ENCODE data around the gene PTAR1. TPM values are rescaled to one million over a fixed set of nuclear protein-coding genes. Genes with fewer than 3 reads are reported as not detected.
"Not testable (repeated sequence)": the region's sequence is repeated elsewhere in the genome, so short reads cannot be mapped to it uniquely, and the experiment has no call there.

The PTAR1 gene, protein sequence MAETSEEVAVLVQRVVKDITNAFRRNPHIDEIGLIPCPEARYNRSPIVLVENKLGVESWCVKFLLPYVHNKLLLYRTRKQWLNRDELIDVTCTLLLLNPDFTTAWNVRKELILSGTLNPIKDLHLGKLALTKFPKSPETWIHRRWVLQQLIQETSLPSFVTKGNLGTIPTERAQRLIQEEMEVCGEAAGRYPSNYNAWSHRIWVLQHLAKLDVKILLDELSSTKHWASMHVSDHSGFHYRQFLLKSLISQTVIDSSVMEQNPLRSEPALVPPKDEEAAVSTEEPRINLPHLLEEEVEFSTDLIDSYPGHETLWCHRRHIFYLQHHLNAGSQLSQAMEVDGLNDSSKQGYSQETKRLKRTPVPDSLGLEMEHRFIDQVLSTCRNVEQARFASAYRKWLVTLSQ
- polyA plus RNA-seq (2013, experiment 1 of 2; ENCODE audit: insufficient read length): 17.6 TPM
- polyA plus RNA-seq (2013, experiment 2 of 2; ENCODE audit: insufficient read length): 22.0 TPM

DNA sequence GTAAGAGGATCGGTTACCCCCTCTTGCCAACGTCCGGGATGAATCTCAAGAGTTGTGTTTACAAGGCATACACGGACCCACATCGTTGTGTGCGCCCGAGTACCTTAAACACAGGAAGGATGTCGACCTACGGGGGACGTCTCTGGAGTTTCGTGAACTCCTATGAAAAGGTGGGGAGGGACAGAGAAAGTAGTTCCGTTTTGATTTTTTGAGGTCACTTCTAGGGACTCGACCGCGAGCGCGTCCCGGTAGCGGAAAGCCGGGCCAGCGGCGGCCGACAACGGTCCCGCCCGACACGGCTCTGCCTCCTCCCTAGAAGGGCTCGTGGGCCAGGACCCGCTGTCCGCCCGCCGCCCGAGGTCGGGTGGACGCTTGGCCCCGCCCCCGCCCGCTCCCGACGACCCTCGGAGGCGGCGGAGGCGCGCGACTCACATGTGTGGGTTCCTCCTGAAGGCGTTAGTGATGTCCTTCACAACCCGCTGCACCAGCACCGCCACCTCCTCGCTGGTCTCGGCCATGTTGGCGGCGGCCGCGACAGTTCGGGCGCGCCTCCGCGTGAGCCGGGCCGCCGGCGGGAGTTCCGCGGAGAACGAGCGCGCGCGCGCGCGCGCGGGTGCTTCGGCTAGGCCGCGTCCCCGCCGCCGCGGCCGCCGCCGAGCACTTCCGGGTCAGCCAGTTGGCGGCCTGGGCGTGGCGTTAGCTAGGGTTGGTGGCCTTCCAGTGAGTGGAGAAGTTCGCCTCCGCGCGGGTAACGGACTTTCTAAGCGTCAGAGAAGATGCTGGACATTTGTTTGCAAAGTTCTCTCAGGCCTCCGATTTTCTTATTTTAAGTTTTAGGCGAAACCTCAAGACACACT lies at the start of gene PTAR1:
TSS of gene PTAR1 (minus strand) at position 591 of the 857 bp plus-strand sequence. CDS start at position 518, 73 bp downstream.
- peak; percentile 94 for DNase-seq

DNA sequence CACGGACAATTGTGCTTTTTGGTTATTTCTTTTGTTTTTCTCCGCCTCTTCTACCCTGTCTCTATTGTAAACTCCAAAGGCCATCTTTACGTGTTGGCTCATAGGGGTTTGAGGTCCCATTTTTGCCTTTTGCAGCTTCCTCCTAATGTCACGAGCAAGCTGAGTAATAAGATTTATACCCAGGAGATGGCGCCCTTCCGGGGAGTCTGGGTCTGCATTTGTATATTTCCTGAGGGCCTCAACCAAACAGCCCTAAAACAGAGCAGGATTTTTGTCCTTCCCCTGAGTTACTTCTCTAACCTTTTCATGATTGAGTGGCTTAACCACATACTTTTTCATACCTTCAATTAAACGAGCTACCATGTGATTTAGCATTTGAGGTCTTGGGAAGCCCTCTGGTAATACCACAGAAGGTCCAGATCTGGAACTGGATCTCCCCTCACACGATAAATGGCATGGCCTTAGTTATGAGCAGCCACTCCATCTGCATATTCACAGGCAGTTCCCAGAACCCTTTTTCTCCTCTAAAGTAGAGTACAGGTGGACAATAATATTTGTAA lies 49.6 kb upstream of the PTAR1 start:
- DNase-seq: peak; percentile 39

DNA sequence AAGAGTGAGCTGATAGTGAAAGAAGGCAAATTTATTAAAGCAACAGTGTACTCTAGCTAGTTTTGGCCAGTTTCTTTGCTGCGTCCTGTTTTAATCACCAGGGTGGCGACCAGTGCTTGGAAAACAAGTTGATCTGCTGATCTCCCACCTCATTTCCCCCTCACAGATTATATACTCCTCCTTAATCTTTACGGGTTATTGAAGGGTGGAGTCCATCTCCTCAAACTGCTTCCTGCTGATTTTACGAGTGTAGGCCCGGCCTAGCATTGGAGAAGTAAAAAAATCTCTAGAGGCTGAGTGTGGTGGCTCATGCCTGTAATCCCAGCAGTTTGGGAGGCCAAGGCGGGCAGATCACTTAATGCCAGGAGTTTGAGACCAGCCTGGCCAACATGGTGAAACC lies 46.8 kb upstream of the PTAR1 start:
- no peak for DNase-seq

DNA sequence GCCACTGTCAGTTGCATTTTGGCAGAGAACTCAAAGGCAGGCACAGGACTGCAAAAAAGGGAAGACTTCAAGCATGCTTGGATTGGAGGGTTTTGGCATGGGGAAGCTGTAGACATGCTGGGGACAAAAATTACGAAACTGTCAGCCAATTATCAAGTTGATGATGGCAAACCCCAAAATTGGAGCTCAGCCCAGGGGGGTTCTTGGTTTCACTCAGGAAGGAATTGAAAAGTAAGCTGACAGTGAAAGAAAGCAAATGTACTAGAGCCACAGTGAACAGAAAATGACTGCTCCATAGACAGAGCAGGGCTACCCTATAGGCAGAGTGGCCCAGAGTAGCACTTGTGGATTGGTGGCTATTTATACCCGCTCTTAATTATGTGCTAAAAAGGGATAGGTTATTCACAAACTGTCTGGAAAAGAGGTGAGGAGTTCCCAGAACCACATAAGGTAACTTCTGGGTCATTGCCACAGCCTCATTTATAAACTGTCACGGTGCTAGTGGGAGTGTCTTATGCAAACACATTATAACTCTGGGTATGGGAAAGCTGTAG lies 46.2 kb upstream of the PTAR1 start:
- no peak for DNase-seq

DNA sequence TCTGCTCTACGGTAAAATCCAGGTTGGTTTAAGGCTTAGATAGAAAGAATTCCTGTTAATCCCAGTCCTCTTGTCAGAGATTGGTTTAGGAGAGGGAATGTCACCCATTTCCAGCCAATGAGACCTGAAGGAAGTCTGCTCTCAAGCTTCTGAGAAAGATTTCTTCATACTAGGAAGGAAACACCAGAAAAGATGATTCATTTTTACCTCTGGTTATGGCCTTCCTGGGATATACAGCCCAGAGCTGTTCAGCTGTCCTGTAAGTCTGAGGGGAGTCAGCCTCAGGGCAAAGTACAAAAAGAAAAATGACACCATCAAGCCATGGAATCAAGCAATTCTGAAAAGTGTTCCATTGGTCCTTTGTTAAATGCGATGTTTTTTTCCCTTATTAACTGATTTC lies 42.2 kb upstream of the PTAR1 start:
- DNase-seq: no peak

DNA sequence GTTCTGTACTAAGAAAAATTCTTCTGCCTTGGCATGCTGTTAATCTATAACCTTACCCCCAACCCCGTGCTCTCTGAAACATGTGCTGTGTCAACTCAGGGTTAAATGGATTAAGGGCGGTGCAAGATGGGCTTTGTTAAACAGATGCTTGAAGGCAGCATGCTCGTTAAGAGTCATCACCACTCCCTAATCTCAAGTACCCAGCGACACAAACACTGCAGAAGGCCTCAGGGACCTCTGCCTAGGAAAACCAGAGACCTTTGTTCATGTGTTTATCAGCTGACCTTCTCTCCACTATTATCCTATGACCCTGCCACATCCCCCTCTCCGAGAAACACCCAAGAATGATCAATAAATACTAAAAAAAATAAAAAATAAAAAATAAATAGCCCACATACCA lies 40.2 kb upstream of the PTAR1 start:
- not testable (repeated sequence) for DNase-seq

DNA sequence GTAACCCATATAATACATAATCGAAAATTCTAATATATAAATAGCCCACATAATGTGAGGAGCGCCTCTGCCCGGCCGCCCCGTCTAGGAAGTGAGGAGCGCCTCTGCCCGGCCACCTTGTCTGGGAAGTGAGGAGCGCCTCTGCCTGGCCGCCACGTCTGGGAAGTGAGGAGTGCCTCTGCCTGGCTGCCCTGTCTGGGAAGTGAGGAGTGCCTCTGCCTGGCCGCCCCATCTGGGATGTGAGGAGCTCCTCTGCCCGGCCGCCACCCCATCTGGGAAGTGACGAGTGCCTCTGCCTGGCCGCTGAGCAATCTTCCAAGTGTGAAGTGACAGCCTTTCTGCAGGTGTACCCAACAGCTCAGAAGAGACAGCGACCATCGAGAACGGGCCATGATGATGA lies 39.7 kb upstream of the PTAR1 start:
- DNase-seq: not testable (repeated sequence)

DNA sequence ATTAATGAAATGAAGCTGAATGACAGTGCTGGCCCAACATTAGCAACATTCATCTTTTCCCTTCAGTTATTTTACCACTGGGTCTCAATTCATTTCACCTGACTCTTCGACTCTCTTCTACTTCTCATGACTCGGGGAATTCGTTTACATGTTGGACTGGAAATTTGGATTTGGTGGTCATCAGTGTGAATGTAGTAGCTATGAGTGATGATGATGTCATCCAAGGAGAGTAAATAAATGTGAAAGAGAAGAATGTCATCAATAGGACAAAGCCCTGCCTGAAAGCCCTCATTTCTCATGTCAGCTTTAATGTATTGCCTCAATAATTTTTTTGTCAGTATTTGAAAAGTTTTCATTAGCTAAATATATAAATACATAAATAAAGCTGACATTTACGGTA lies 38.9 kb upstream of the PTAR1 start:
- DNase-seq: no peak

DNA sequence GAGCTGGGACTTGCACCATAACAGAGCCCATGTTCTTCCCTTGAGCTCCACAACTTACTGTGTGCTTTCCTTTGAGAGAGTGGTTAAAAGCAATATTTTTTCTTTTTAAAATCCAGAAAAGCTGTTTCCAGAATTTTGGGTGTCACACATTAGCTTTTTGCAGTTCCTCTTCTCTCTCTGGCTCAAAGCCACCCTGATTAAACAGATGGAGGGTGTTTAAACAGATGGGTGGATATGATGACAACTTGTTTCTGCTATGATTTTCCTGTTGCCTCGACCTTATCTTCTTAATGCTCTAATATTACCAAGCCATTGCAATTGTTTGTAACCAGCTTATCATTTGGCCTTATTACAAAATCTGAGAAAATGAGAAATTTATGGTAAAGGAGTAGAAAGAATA lies 37.9 kb upstream of the PTAR1 start:
- DNase-seq: no peak

DNA sequence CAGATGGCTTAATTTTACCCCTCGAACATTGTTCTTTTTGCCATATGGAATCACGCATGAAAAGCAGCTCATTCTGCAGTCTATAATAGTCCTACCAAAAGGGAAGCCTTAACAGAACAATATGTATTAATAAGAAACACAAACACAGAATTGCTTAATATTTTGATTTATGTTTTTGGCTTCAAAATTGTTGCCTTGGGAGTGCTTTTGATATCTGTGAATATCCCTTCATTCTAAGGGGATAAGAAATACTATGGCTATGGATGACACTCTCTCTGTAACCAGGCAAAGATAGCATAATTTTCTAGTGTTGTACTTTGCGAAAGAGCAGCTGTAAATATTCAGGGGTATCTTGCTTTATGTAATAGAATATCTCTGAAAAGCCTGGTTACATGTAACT lies 34.5 kb upstream of the PTAR1 start:
- DNase-seq: no peak

DNA sequence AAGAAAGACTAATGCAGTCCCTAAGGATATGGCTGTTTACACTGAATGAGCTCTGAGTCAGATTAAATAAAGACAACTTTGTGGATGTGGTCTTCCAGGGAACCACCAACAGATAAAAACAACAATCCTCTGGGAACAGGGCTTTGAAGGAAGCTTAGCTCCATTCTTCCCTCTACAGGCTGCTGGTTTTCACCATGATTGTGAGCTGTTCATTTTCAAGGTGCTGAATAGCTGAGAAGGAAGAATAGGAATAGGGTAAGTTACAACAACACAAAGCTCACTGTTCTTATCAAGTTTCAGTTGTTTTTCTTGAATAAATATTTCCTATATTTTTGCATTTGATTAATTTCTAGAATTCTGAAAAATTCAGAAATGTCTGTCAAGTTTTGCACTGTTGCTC lies 25.9 kb upstream of the PTAR1 start:
- peak; percentile 70 for DNase-seq

DNA sequence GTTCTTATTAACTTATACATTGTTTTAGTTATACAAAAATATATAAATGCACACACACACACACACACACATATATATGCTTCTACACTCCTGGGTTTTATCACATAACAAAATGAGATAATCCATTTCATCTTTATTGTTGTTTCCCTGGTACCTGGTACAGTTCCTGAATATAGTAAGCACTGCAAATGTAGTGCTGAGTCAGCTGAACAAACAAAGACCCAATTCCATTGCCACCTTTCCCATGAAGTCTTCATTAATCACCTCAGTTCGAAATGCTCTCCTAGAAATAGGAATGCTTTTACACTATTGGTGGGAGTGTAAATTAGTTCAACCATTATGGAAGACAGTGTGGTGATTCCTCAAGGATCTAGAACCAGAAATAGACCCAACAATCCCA lies 13.4 kb upstream of the PTAR1 start:
- DNase-seq: no peak

DNA sequence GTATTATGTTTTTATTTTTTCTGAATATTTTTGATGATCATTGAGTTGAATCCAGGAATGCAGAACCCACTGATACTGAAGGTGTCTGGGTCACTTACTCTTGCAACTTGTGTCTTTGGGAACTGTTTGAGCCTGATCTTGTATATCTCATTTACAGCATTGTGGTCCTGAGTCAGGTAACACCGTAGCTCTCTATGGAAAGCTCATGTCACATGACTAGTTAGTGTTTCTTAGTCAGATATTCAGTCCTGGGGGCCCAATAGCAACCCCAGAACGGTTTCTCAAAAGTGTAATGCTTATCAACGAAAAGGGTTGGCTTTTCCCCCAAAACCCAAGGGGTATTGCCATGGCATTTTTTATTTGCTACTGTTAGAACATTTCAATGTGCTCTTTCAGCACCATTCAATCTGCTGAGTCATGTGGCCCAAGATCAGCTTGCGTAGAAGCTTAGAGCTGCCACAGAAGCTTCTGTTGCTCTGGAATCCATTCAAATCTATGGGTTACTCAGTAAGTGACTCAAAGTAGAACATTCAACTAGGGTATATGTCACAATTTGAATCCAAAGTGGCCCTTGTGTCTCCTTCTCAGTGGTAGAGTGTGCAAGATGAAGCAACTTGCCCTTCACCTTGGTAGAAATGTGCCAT lies 12.1 kb upstream of the PTAR1 start:
- peak; percentile 65 for DNase-seq

DNA sequence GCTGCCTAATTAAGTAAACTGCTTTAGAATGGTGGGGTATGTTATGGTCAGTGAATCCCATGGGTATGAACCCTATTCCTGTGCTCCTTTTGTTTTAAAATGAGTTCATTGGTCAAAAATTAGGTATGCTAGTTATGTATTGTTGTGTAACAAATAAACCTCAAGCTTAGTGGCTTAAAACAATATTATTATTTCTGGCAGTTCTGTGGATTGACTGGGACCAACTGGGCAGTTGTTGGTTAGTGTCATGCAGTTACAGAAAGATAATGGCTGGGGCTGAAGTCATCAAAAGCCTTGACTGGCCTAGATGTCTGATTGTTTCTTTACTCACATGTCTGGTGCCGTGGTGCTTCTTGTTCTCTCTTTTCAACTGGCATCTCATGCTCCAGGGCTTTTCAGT lies 8.9 kb upstream of the PTAR1 start:
- peak; percentile 48 for DNase-seq

DNA sequence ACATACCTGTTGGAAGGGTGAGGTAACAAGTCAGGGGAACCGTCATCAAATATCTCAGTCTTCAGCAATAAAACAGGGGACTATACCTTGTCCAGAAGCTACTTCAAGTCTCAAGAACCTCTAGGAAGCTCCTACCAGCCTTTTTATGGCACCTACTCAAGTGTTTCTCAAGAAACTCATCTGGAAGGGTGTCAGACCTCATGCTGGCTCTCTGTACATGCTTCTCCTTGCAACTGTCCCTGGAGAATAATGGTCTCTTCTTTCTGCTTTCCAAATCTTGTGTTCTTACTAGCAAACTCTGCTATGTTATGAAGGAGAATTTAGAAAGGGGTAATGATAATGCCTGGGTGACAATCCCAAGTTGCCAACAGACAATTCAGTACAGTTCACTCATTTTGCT lies 8.3 kb upstream of the PTAR1 start:
- DNase-seq: no peak

DNA sequence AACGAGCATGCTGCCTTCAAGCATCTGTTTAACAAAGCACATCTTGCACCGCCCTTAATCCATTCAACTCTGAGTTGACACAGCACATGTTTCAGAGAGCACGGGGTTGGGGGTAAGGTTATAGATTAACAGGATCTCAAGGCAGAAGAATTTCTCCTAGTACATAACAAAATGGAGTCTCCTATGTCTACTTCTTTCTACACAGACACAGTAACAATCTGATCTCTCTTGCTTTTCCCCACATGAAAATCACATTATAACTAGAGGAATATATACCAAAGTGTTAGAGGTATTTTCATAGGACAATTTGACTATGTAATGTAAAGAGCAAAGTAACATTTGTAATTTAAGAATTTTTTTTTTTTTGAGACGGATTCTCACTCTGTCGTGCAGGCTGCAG lies 4.1 kb upstream of the PTAR1 start:
- not testable (repeated sequence) for DNase-seq

DNA sequence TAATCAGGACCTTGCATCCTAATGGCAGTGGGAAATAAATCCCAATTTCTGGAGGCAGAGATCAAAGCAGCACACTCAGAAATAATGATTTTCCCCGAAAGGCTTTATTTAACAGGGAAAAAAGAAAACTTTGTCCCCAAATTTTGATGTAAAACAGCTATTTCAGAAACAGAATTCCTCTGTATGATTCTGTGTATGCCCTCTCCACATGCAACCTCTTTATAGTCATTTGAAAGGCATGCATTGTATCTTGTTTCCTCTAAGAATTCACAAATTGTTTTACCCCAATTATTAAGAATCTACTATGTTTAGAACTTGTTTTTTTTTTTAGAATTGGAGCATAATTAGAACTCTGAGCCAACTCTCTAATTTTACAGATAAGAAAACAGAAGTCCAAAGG lies 2.7 kb upstream of the PTAR1 start:
- DNase-seq: peak; percentile 50

DNA sequence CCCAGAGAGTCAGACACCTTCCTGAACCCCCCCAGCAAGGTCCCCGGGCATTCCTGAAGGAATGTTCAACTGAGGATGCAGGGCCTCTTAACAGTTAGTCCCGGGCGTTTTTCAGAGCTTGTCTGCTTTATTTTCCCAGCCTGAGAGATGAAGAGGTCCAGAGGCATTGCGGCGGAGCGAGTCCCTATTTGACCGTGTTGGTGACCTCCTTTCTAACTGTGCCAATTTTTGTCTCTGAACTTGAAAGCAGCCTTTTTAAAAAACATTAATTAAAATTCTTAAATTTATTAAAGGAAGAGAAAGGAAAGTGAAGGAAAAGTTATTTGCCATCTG lies 433 bp upstream of the PTAR1 start:
- no peak for DNase-seq

DNA sequence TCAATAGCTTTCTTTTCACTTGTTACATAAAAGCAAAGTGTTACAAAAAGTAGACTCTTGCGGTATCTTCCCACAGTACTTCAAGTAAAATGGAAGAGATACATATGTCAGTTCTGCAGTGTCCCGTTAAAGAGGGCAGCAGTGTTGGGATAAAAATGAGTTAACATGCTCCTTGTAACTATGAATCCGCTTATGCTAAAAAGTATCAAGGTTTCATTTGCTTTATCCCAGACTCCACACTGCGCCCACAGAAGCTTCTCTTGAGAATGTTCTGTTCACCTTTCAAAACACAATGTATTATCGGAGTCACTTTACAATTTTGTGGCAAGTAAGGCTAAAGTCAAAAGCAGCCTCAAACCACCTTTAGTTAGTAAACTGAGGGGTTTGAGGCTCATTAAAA lies 790 bp downstream of the PTAR1 start:
- DNase-seq: no peak

DNA sequence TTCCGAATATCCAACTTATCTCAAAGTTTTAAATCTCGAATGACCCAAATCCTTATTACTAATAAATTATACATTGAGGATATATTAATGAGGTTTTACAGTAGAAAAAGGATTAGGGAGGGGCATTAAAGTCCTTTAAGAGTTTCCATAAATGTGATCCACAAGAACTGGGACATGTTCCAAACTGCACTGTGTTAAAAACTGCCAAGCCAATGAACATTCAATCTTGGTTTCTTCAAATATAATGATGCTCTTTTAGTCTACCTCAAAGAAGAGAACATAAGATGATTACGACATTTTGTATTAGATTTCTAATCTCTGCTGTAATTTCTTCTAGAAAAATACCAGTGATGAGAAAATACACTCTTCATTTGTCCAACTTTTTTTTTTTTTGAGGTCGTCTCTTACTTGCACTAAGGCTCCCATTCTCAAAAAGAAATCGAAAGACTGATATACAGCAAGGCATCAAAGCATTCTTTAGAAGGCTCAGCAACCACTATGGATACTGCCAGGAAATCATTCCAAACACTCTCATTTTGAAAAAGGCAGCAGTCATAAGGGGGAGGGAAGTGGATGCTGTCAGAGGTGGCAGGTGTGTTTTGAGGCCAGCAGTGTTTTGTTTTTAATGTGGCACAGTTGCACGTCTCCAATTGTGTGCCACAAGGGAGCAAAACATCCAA lies 1.7 kb downstream of the PTAR1 start:
- peak; percentile 43 for DNase-seq

DNA sequence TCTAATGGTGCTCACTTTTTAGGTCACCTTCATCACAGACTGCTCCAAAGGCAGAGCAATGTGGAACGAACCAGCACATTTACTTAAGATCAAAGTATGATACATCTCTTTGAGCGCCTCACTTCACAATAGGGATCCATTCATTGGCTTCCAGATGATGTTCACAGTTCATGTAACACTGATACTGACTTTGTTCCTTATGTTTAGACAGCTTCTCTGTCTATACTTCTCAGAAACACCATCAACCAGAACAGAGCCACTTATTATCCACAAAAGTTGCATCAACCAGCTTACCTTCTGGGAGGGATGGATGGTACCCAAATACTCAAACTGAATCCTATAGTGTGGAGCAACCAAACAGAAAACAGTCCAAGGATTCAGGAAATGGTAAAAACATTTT lies 4.6 kb downstream of the PTAR1 start:
- DNase-seq: no peak

DNA sequence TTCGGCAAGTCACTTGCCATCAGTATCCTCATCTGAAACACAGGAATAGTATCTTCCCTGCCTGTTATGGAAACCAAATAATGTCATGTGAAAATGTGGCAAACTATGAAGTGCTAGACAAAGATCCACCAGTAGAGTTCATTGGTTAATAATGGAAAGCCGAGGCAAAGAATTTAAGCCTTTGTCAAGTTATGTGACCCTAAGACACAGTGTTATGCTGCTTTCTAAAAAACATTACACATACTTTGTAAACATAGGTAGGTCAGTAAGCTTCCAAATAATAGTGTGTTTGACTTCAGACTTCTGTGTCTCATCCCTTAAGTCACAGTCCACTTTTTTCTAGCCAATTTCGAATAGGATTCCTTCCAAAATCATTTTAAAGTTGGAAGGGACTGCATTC lies 6.0 kb downstream of the PTAR1 start:
- DNase-seq: no peak

Data from fibroblast of skin of scalp (primary cell).